CD8-positive, alpha-beta memory T cell (primary cell): ENCODE data around the gene RPLP2. TPM values are rescaled to one million over a fixed set of nuclear protein-coding genes. Genes with fewer than 3 reads are reported as not detected.

Source experiments
- CTCF ChIA-PET: fragments of 350-600 bp; sonication (Branson Sonifier 250); formaldehyde crosslinking; loops from one replicate; lab custom pipeline; 2021; ENCODE audit warnings: antibody characterized with exemption; lab: Charles Lee
- POLR2A ChIA-PET: fragments of 350-600 bp; sonication (Branson Sonifier 250); formaldehyde crosslinking; loops from one replicate; lab custom pipeline; 2021; ENCODE audit warnings: antibody characterized with exemption; lab: Charles Lee
- DNase-seq, 5 donors: peaks; one replicate each; pipeline versions ENCODE4 v3.0.0 to v3.0.0-alpha.2; 2020 to 2022; ENCODE audit warnings: mixed read lengths in 1 of 5
- H3K27ac ChIP-seq: one replicate; pipeline ENCODE4 v1.7.0; 2013; ENCODE audit warnings: low read depth, mild to moderate bottlenecking, low read length, moderate library complexity
- H3K27me3 ChIP-seq: 2 replicates; pipeline ENCODE4 v1.7.0; 2013; ENCODE audit warnings: low read length, mild to moderate bottlenecking; ENCODE audit not compliant: insufficient read depth, poor library complexity, severe bottlenecking
- H3K36me3 ChIP-seq: 2 replicates; pipeline ENCODE4 v1.7.0; 2013; ENCODE audit warnings: mild to moderate bottlenecking, low read length, moderate library complexity; ENCODE audit not compliant: insufficient read depth
- H3K4me1 ChIP-seq: 2 replicates; pipeline ENCODE4 v1.7.0; 2013; ENCODE audit warnings: mild to moderate bottlenecking, low read length, moderate library complexity; ENCODE audit not compliant: insufficient read depth
- H3K4me3 ChIP-seq: 2 replicates; pipeline ENCODE4 v1.7.0; 2013; ENCODE audit warnings: mild to moderate bottlenecking, low read length
- H3K9me3 ChIP-seq: 2 replicates; pipeline ENCODE4 v1.7.0; 2013; ENCODE audit warnings: mild to moderate bottlenecking, low read length
- H3K27ac Mint-ChIP-seq, 8 donors: one replicate each; pipeline ENCODE4 v1.8.0; 2020 to 2021; ENCODE audit warnings: mixed read lengths in 8 of 8, mild to moderate bottlenecking in 6 of 8, inconsistent platforms in 3 of 8, moderate library complexity in 3 of 8
- H3K27me3 Mint-ChIP-seq, 2 donors: one replicate each; pipeline ENCODE4 v1.8.0; 2020 to 2021; ENCODE audit warnings: mixed read lengths in 2 of 2, mild to moderate bottlenecking in 1 of 2, moderate library complexity in 1 of 2
- H3K36me3 Mint-ChIP-seq, 3 donors: one replicate each; pipeline ENCODE4 v1.8.0; 2020 to 2021; ENCODE audit warnings: mixed read lengths in 3 of 3, inconsistent platforms in 1 of 3, mild to moderate bottlenecking in 1 of 3
- H3K4me1 Mint-ChIP-seq, 3 donors: one replicate each; pipeline ENCODE4 v1.8.0; 2020 to 2021; ENCODE audit warnings: mixed read lengths in 3 of 3, inconsistent platforms in 1 of 3, mild to moderate bottlenecking in 1 of 3
- H3K4me3 Mint-ChIP-seq, 7 donors: one replicate each; pipeline ENCODE4 v1.8.0; 2020 to 2021; ENCODE audit warnings: mixed read lengths in 7 of 7, mild to moderate bottlenecking in 6 of 7, moderate library complexity in 4 of 7, inconsistent platforms in 2 of 7
- H3K9me3 Mint-ChIP-seq, 5 donors: one replicate each; pipeline ENCODE4 v1.8.0; 2020 to 2022; ENCODE audit warnings: mixed read lengths in 5 of 5, mild to moderate bottlenecking in 3 of 5, moderate library complexity in 2 of 5, inconsistent platforms in 1 of 5
- polyA plus RNA-seq: library from polyadenylated mRNA; unstranded; fragments of 300-500 nt; fragmentation: Illumina TruSeq; gene quantifications from one replicate; pipeline ENCODE4 v1.2.3, GENCODE V29; 2021
- total RNA-seq, 2 experiments: library from RNA; stranded (reverse); gene quantifications; one replicate each; pipeline ENCODE4 v1.2.3, GENCODE V29; 2021

The RPLP2 gene
- total and polyA plus RNA-seq, 3 experiments from 2014 or later = 2,769 to 3,158 (median 2,922) TPM

DNA sequence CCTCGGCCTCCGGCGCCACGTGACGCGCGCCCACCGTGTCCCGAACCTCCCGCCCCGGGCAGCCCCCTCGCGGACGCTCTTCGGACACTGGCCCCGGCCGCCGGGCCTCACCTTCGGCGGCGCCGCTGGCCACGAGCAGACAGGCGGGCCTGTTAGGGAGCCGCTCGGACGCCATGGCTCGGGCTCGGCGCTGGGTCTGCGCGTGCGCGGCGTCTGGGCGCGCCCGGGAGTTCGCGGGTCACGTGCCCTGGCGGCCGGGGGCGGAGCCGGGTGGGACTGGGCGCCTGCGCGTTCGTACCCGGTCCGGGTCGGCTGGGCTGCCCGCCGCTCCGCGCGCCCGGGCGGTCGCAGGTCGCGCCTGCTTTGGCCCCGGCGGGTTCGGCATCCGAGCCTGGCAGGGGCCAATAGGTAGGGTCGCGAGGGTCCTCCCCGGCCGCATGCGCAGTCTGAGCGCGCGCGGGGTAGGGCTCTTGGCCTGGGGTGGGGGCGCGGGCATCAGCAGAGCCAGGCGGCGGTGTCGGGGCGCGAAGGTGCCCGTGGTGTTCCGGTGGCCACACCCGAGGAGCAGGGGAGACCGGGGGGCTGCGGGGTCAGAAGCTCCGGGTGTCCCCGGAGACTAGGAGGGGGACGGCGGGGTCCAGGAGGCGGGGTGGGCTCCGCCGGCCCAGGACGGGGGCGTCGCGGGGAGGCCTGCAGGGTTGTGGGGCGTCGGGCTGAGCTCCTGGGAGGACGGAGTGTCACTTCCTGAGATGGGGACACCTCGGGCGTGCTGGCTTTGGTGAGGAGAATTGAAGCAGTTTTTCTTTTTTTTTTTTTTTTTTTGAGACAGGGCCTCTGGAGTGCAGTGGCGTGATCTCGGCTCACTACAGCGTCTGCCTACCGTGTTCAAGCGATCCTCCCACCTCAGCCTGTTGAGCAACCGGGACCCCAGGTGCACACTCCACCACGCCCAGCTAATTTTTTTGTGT, 32.2 kb upstream of the RPLP2 start, which contains the start of gene GATD1:
Gene GATD1, minus strand, starts transcription at position 200 of the 968 bp plus-strand sequence. Its CDS starts 25 bp downstream, at position 175.
- Mint-ChIP-seq H3K9me3 (no peaks in the 10 kb centered on the region), H3K27ac (peak within 1 kb of the TSS in 7 of 8 donors; percentile 45 to 98 (median 84)), H3K4me3 (peak within 1 kb of the TSS; percentile 77 to 94 (median 87)), H3K4me1 (peaks cover 5 to 32% (median 22%) of the 10 kb centered on the region in 3 donors), H3K27me3 (no peaks in the 10 kb centered on the region), H3K36me3 (peaks cover 0 to 7% (median 0%) of the 10 kb centered on the region in 3 donors)
- H3K27me3 ChIP-seq = no peaks in the 10 kb centered on the region
- ChIA-PET POLR2A (interaction anchor here (0.6 to 1.1 kb wide), 8 partner anchors 9 to 259 kb away, joined by 3 to 8 read pairs (median 3); partner anchors contain the start of genes DEAF1 and TALDO1), CTCF (interaction anchor here (1.5 kb wide), 1 partner anchor 18 kb away, joined by 3 read pairs; no protein-coding TSS in a partner anchor)
- H3K36me3 ChIP-seq = no peaks in the 10 kb centered on the region
- H3K4me3 ChIP-seq = peak within 1 kb of the TSS; percentile 65
- peak within 1 kb of the TSS; percentile 54 for H3K27ac ChIP-seq
- peaks cover 21% of the 10 kb centered on the region for H3K4me1 ChIP-seq
- DNase-seq = peak; percentile 91 to 95 (median 94)
- no peaks in the 10 kb centered on the region for H3K9me3 ChIP-seq

DNA sequence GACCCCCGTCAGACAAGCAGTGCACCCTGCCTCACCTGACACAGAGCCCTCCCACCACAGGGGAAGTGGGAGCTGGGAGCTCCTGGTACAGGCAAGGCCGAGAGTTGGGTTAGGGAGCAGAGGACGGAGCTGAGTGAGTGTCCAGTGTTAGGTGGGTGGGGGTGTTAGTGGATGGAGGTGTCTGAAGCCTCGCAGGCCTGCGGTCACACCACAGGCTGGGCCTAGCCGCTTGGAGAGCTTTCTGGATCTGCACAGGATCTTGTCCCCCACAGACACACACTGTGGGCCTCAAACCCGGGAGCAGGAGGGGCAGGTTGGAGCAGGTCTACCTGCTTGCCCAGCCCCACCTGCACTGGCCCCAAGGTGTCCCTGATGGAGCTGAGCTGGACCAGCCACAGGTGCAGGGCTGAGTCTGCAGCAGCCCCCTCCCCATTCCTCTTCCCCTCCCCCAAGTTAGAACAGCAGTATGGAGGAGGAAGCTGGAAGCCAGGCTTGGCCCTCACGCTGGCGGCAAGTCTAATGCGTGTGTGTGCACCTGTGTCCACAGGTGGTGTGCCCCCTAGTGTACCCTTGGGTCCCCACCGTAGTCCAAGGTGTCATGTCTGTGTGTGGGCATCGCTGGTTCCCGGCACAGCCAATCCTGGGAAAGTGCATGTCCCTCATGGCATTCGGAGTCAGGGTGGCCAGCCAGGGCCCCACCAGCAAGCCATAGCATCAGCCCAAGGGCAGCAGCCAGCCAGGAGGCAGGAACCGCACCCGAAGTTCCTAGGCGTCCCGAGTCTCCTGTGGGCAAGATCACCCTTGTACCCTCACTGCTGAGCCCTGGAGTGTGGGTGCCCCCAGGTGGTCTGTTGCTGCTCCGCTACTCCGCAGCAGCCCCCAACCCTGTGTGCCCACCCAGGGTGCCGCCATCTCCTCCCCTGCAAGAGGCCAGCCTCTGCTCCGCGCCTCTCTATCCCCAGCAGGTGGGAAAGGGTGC, 30.5 kb upstream of the RPLP2 start:
- Histone ChIP-seq H3K27ac (no peak overlapping the region), H3K4me3 (no peak overlapping the region), H3K27me3 (no peaks in the 10 kb centered on the region), H3K4me1 (peaks cover 21% of the 10 kb centered on the region), H3K36me3 (no peaks in the 10 kb centered on the region), H3K9me3 (no peaks in the 10 kb centered on the region)
- peaks cover 5 to 31% (median 21%) of the 10 kb centered on the region in 3 donors for H3K4me1 Mint-ChIP-seq
- H3K36me3 Mint-ChIP-seq = peaks cover 0 to 11% (median 0%) of the 10 kb centered on the region in 3 donors
- no peaks in the 10 kb centered on the region for H3K27me3 Mint-ChIP-seq
- DNase-seq = no peak
- CTCF ChIA-PET = interaction anchor here (1.5 kb wide), 1 partner anchor 16 kb away, joined by 3 read pairs; no protein-coding TSS in a partner anchor
- POLR2A ChIA-PET = interaction anchor here (1.1 kb wide), 1 partner anchor 16 kb away, joined by 3 read pairs; no protein-coding TSS in a partner anchor
- H3K9me3 Mint-ChIP-seq = no peaks in the 10 kb centered on the region
- peak overlapping the region; percentile 29 to 80 (median 62) for H3K4me3 Mint-ChIP-seq
- H3K27ac Mint-ChIP-seq = peak overlapping the region in 1 of 8 donors; percentile 65

DNA sequence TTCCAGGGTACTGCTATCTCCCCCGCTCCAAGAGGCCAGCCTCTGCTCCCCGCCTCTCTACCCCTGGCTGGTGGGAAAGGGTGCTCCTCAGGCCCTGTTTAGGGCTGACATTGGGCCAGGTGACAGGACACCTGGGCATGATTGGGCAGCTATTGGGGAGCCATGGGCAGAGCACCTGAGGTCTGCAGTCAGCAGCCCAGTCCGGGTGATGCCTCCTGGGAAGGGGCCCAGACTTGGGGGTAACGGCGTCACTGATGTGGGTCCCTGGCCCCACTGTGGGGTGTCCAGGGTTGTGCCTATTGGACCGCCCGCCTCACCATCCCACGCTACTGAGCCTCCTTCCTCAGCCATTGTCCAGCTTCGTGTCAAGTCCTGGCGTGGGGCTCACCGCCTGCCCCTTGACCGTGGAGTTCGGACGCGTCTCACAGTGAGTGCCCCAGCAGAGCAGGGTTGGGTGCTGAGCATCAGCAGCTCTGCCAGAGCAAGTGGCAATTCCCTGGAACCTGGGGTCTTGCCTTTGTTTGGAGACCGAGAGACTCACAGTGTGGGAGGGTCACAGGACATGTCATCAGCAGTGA, 29.7 kb upstream of the RPLP2 start:
- no peaks in the 10 kb centered on the region for H3K27me3 ChIP-seq
- POLR2A ChIA-PET = no interaction called here
- H3K4me3 ChIP-seq = no peak overlapping the region
- Mint-ChIP-seq H3K27me3 (no peaks in the 10 kb centered on the region), H3K36me3 (peaks cover 0 to 13% (median 0%) of the 10 kb centered on the region in 3 donors), H3K4me3 (peak overlapping the region in 4 of 7 donors; percentile 52 to 80 (median 63)), H3K27ac (no peak overlapping the region), H3K9me3 (no peaks in the 10 kb centered on the region), H3K4me1 (peaks cover 5 to 31% (median 18%) of the 10 kb centered on the region in 3 donors)
- CTCF ChIA-PET = no interaction called here
- no peaks in the 10 kb centered on the region for H3K9me3 ChIP-seq
- no peaks in the 10 kb centered on the region for H3K36me3 ChIP-seq
- no peak overlapping the region for H3K27ac ChIP-seq
- no peak for DNase-seq
- peaks cover 21% of the 10 kb centered on the region for H3K4me1 ChIP-seq

DNA sequence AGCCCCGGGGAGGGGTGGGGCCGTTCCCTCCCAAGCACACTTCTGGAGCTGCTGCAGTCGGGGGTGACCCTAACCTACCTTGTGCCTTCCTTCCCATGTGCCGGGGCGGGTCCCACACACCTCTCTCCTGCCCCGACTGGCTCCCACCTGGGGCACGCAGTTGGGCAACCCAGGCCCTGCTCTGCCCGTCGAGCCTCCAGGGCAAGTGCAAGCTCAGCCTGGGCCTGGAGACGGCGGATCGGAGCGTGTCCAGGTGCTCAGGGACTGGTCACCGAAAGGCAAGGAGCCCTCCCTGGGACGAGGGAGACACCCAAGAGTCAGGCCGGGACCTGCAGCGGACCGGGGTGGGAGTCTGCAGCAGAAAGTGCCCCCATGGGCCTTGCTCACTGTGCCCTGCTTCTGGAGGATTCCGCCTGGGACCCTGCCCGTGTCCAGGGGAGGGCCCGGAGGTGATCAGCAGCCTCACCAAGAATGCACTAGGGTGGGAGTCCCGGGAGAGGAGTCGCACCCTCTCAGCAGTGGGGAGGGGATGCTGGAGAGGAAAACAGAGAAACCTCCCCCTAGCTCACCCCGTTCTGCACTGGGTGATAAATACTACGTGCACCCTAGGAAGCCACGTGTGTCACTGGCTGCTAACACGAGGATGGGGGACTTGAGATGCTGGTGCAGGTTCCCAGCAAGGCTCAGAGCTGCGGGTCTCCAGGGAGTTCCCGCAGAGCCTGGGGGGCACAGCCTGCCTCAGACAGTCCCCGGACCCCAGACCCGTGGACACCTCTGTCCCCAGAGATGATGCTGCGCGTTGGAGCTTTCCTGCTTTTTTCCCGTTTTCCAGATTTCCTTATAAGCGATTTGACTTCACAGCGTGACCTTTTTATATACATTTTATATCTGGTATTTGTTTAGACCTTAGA, 27.2 kb upstream of the RPLP2 start:
- Mint-ChIP-seq H3K36me3 (peaks cover 0 to 12% (median 0%) of the 10 kb centered on the region in 3 donors), H3K27me3 (no peaks in the 10 kb centered on the region), H3K9me3 (no peaks in the 10 kb centered on the region), H3K4me3 (no peak overlapping the region), H3K27ac (no peak overlapping the region), H3K4me1 (peaks cover 0 to 24% (median 10%) of the 10 kb centered on the region in 3 donors)
- Histone ChIP-seq H3K9me3 (no peaks in the 10 kb centered on the region), H3K4me1 (peaks cover 8% of the 10 kb centered on the region), H3K27me3 (no peaks in the 10 kb centered on the region), H3K4me3 (no peak overlapping the region), H3K36me3 (no peaks in the 10 kb centered on the region), H3K27ac (no peak overlapping the region)
- no peak for DNase-seq
- ChIA-PET CTCF (no interaction called here), POLR2A (interaction anchor here (0.6 kb wide), 1 partner anchor 61 kb away, joined by 4 read pairs; no protein-coding TSS in a partner anchor)

DNA sequence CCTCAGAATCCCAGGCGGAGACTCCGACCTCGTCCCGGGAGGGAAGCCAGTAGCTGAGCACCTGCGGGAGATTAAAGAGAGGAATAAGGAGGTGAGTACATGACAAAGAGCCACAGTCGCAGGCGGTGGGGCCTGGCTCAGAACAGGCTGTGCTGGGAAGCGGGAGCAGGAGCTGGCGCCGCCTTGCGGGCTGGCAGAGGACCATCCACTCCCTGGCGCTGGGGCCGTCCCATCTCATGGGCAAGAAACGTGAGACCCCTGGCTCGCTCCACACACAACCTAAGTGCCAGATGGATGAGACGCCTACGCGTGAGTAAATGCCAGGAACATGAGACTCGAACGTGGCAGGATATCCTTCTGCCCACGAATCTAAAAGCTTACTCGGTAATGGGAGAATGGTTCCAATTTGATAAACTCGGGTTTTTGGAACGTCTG, 26.2 kb upstream of the RPLP2 start:
- H3K4me3 ChIP-seq = no peak overlapping the region
- H3K4me1 ChIP-seq = peaks cover under 1% of the 10 kb centered on the region
- H3K27ac ChIP-seq = no peak overlapping the region
- POLR2A ChIA-PET = no interaction called here
- Mint-ChIP-seq H3K36me3 (peaks cover 0 to 12% (median 0%) of the 10 kb centered on the region in 3 donors), H3K27me3 (no peaks in the 10 kb centered on the region), H3K27ac (peak overlapping the region in 2 of 8 donors; percentile 47 to 60), H3K4me3 (no peak overlapping the region), H3K4me1 (peaks cover 0 to 23% (median 12%) of the 10 kb centered on the region in 3 donors), H3K9me3 (no peaks in the 10 kb centered on the region)
- no peaks in the 10 kb centered on the region for H3K27me3 ChIP-seq
- no peaks in the 10 kb centered on the region for H3K36me3 ChIP-seq
- no peaks in the 10 kb centered on the region for H3K9me3 ChIP-seq
- CTCF ChIA-PET = no interaction called here
- DNase-seq = no peak

DNA sequence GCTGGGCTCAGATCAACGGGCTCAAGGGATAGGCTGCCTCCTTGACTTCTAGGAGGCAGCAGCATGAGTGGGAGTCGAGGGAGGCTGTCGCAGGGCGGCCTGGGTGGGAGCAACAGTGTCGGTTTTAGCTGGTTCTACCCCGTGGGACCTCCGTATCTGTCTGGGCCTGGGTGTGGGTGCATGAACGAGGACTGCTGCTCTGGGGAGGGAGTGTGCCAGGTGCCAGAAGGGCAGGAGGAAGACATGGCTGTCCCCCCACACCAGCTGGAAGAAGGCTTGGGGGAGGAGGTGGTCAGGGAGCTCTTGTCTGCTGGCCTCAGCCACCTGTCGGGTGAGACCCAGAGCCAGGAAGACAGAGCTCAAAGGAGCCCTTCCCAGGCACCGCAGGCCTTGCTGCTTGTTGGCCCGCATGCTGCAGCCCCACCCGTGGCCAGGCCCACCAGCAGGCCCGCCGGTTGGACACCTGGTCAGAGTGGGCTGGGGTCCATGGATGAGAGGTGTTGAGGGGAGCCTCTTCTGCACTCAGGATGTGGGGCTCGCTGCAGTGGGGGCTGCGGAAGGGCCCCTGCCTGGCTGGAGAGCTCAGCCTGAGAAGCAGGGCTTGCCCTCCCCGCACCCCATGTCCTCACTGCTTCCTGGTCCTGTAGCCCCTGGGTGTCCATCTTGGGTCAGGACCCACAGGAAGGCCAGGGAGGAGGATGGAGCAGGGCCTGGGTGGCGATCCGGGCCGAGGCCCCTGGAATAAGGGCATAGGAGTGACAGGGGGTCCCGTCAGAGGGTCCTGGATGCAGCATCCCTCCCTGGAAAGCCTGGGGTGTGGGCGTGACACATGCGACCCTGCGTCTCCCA, 23.3 kb upstream of the RPLP2 start:
- DNase-seq = no peak
- peaks cover 3% of the 10 kb centered on the region in 2 donors for H3K27me3 Mint-ChIP-seq
- Histone ChIP-seq H3K27ac (no peak overlapping the region), H3K27me3 (no peaks in the 10 kb centered on the region), H3K4me1 (no peaks in the 10 kb centered on the region), H3K9me3 (no peaks in the 10 kb centered on the region), H3K36me3 (no peaks in the 10 kb centered on the region), H3K4me3 (no peak overlapping the region)
- H3K36me3 Mint-ChIP-seq = peaks cover 0 to 13% (median 0%) of the 10 kb centered on the region in 3 donors
- CTCF ChIA-PET = no interaction called here
- H3K27ac Mint-ChIP-seq = no peak overlapping the region
- H3K4me3 Mint-ChIP-seq = no peak overlapping the region
- no peaks in the 10 kb centered on the region for H3K9me3 Mint-ChIP-seq
- POLR2A ChIA-PET = interaction anchor here (0.6 kb wide), 1 partner anchor 9 kb away, joined by 3 read pairs; no protein-coding TSS in a partner anchor
- peaks cover 0 to 14% (median 4%) of the 10 kb centered on the region in 3 donors for H3K4me1 Mint-ChIP-seq
